GF-D8 (cell line): ENCODE results near the gene ANKRD53.
"Not testable (repeated sequence)": the region's sequence is repeated elsewhere in the genome, so short reads cannot be mapped to it uniquely, and the experiment has no call there.

ENCODE experiments used
- DNase-seq: peaks from one replicate; lab custom pipeline; 2025; lab: John Stamatoyannopoulos, UW

Gene ANKRD53

DNA sequence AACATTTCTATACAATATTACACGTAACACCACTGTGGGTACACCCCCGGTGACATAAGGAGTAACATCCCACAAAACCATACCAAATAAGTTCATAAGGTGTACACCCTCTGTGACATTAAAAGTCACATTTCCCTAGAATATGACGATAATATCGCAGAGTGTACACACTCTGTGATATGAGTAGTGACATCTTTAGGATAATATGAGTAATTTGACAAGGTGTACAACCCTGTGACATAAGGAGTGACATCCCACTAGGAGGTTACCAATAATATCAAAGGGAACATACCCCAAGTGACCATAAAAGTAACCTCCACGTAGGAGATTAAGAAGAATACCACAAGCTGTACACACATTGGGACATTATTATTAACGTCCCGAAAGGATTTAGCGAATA lies 40.2 kb downstream of the ANKRD53 start:
- no peak for DNase-seq

- DNase-seq: not testable (repeated sequence)
Observed at GRCh38 chr2:71019989-71020388, 41.6 kb downstream of the ANKRD53 start.

DNA sequence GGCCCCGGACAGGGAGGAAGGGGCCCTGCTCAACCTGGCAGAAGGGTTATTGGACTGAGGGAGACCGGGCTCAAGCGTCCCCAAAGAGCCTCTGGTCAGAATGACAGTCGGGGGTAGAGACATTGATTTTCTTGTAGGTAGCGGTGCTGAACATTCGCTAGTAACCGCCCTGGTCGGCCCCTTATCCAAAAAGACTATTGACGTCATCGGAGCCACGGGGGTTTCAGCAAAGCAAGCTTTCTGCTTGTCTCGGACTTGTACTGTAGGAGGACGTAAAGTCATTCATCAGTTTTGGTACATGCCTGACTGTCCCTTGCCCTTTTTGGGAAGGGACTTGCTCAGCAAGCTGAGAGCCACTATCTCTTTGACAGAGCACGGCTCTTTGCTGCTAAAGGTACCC lies 43.0 kb downstream of the ANKRD53 start:
- not testable (repeated sequence) for DNase-seq

DNA sequence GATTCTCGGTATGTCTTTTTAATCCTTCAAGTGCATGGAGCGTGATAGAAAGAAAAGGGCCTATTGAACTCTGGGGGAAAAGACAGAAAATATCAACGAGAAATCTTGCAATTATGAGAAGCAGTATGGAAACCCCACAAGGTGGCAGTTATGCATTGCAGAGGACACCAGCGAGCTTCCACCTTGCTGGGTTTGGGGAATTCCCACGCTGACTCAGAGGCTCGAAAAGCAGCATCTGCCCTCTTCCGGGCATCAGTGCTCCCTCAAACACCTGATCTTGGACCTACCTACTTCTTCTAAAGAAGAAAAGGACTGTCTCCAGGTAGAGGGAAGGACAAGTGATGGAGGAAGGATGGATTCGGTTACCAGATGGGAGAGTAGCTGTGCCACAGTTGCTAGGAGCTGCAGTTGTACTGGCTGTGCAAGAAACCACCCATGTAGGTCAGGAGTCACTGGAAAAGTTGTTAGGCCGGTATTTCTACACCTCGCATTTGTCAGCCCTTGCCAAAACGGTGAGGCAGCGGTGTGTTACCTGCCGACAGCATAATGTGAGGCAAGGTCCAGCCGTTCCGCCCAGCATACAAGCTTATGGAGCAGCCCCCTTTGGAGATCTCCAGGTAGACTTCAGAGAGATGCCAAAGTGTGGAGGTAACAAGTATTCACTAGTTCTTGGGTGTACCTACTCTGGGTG lies 45.3 kb downstream of the ANKRD53 start:
- not testable (repeated sequence) for DNase-seq
